ENCODE data around the gene DLGAP4. TPM values are rescaled to one million over a fixed set of nuclear protein-coding genes. Genes with fewer than 3 reads are reported as not detected.

The DLGAP4 gene
- total RNA-seq, 3 donors from 2014 or later, result 22.0 to 26.9 (median 24.0) TPM

DNA sequence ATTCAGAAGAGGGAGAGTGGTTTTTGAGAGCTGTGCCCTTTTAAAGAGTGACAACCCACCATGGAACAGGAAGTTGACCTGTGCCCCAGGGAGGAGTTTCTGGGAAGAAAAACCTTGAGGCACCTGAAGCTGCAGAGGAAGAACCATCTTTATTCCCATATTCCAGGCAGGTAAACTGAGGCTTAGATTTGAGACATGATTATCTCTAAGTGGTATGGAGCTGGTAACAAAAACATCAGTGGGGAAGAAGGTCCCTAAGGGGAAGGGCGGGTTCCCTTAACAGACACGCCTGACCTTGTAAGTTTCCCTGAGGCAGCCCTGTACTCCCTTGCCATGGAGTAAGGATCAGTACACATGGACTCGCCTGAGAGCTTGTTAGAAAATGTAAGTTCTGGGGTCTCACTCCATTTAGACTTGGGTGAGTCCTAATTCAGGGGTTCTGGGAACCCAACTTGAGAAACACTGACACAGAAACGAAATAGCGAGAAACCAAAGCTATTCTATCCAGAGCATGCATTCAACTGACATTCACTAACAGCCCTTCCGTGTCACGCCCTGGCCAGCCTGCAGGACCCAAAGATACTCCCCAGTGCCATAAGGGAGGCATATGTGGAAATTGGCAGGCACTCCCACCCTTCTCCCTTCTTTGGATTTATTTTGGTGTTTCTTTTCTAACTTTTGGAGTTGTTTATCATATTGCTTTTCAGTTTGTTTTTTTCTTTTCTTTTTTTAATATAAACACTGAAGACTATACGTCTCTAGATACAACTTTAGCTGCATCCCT, 90.9 kb downstream of the DLGAP4 start:
- DNase-seq (ENCODE audit: low spot score in 2 of 2), result no peak
- Histone ChIP-seq H3K27ac (no peak overlapping the region), H3K36me3 (no peaks in the 10 kb centered on the region), H3K9me3 (no peaks in the 10 kb centered on the region), H3K27me3 (peaks cover 0 to 9% of the 10 kb centered on the region in 2 donors), H3K4me1 (no peaks in the 10 kb centered on the region), H3K4me3 (no peak overlapping the region)
- intact Hi-C loops (cut with DNase I; ENCODE audit: low total_unique reads), result no loop called here
- TF ChIP-seq POLR2AphosphoS5 (IDR thresholded peaks at IDR 0.05), result no peak
- TF ChIP-seq, protein P1, sequence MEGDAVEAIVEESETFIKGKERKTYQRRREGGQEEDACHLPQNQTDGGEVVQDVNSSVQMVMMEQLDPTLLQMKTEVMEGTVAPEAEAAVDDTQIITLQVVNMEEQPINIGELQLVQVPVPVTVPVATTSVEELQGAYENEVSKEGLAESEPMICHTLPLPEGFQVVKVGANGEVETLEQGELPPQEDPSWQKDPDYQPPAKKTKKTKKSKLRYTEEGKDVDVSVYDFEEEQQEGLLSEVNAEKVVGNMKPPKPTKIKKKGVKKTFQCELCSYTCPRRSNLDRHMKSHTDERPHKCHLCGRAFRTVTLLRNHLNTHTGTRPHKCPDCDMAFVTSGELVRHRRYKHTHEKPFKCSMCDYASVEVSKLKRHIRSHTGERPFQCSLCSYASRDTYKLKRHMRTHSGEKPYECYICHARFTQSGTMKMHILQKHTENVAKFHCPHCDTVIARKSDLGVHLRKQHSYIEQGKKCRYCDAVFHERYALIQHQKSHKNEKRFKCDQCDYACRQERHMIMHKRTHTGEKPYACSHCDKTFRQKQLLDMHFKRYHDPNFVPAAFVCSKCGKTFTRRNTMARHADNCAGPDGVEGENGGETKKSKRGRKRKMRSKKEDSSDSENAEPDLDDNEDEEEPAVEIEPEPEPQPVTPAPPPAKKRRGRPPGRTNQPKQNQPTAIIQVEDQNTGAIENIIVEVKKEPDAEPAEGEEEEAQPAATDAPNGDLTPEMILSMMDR (IDR thresholded peaks at IDR 0.05), result no peak
- TF ChIP-seq POLR2A (IDR thresholded peaks at IDR 0.05), result no peak

GRCh38 chr20:36398515-36398914, 92.4 kb downstream of the DLGAP4 start:
- intact Hi-C loops (cut with DNase I; ENCODE audit: low total_unique reads), result no loop called here
- Histone ChIP-seq H3K4me3 (no peak overlapping the region), H3K27ac (no peak overlapping the region), H3K27me3 (peaks cover 0 to 24% of the 10 kb centered on the region in 2 donors), H3K36me3 (no peaks in the 10 kb centered on the region), H3K9me3 (no peaks in the 10 kb centered on the region), H3K4me1 (no peaks in the 10 kb centered on the region)
- no peak for DNase-seq (ENCODE audit: low spot score in 2 of 2)
- TF ChIP-seq POLR2AphosphoS5 (IDR thresholded peaks at IDR 0.05), result no peak

DNA sequence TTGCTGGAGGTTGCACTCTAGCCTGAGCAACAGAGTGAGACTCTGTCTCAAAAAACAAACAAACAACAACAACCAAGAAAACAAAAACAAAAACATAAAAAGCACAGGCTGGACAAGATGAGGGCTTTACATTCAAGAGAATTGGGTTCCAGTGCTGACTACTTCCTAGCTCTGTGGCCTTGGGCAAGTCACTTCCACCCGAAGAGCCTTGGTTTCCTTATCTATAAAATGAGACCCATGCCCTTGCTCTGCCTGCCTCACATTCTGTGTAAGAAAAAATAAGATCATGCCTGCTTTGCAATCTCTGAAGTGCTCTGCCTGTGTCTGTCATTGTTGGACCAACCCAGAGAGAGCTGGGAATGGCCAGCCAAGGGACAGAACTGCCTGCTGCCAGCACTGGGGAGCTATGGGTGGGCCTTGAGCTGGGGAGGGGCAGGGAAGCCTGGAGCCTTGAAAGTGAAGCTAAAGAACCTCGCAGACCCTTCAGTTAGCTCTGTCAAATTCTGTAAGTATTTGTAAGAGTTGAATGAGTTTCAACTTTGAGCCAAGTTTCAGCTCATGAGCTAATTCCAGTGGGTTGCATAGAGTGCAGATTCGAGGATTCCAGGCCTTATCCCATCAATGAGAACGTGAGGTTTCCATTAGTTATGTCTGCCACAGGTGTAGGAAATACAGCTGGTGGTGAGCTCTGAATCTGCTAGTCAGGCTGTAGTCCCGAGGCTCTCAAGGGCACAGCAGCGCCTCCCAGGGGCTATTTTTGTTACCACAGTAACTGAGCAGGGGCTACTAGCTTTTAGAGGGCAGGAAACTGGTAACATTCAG, 93.2 kb downstream of the DLGAP4 start:
- H3K4me1 ChIP-seq, result no peaks in the 10 kb centered on the region
- intact Hi-C loops (cut with DNase I; ENCODE audit: low total_unique reads), result no loop called here
- TF ChIP-seq POLR2A (IDR thresholded peaks at IDR 0.05) (no peak), POLR2AphosphoS5 (IDR thresholded peaks at IDR 0.05) (no peak)
- TF ChIP-seq, protein P1 (IDR thresholded peaks at IDR 0.05), result no peak
- no peak overlapping the region for H3K27ac ChIP-seq
- peaks cover 0 to 26% of the 10 kb centered on the region in 2 donors for H3K27me3 ChIP-seq
- no peak overlapping the region for H3K4me3 ChIP-seq
- no peak for DNase-seq (ENCODE audit: low spot score in 2 of 2)
- no peaks in the 10 kb centered on the region for H3K36me3 ChIP-seq
- H3K9me3 ChIP-seq, result no peaks in the 10 kb centered on the region

DNA sequence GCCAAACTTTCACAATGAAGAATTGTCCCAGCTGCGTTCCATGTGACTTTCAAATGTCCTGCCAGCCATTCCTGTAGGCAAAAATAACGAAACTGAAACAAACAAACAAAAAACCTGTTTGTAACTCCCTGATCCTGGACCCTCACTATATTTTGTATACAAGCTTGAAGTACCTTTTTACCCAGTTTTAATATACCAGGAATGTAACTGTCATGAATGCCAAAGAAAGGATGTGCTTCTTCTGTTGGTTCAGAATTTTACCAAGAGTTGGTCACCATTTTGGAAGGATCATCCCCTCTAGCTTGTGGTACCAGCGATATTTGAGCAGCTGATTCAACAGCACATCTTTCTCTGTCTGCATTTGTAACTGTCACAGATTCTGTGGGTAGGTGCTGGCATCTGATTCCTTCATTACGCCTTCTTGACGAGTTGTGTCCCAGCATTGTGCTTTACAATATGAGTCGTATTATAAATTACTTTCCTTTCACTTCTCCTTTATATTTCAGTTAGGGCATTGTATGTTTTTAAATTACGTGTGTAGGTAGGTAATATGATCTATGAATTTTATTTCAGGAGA, 93.9 kb downstream of the DLGAP4 start:
- TF ChIP-seq POLR2A (IDR thresholded peaks at IDR 0.05) (no peak), POLR2AphosphoS5 (IDR thresholded peaks at IDR 0.05) (no peak)
- TF ChIP-seq, protein P1 (IDR thresholded peaks at IDR 0.05), result no peak
- Histone ChIP-seq H3K4me3 (no peak overlapping the region), H3K9me3 (no peaks in the 10 kb centered on the region), H3K36me3 (no peaks in the 10 kb centered on the region), H3K27ac (no peak overlapping the region), H3K4me1 (no peaks in the 10 kb centered on the region), H3K27me3 (peaks cover 0 to 26% of the 10 kb centered on the region in 2 donors)
- intact Hi-C loops (cut with DNase I; ENCODE audit: low total_unique reads), result no loop called here
- DNase-seq (ENCODE audit: low spot score in 2 of 2), result no peak

DNA sequence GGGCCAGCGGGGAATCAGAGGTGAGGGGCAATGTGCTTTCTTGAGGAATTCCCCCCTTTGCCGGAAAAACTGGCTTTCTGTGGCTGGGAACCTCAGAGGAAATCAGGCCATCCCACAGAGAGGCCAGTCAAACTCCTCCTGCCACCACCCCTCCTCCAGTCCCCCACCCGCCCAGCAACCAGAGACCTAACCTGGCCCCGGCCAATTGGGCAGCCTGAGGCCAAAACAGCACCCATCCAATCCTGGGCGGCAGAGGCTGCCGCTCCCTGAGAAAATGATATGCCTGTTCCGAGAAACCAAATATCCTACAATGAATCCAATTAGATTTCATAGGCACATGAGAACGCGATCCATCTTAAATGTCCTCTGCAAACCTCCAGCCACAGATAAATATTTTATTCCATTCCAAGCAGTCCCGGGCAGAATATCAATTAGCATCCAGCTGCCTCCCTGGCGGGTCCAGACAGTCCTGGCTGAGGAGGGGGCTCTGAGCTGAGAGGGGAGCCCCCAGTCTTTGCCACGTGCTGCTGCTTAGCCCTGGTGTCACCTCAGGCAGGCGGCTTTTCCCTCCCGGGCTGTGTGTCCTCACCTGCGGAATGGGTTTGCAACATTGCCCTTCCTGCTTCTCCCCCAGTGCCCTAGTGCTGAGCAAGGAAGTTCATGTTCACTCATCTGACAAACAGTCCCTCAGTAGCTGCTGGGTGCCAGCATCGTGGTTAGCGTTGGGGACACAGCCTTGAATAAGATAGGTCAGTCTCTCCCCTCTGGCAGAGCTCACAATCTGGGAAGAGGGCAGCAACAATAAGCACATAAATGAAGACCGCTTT, 95.0 kb downstream of the DLGAP4 start:
- H3K9me3 ChIP-seq, result no peaks in the 10 kb centered on the region
- no peak overlapping the region for H3K27ac ChIP-seq
- H3K36me3 ChIP-seq, result no peaks in the 10 kb centered on the region
- TF ChIP-seq, protein P1 (IDR thresholded peaks at IDR 0.05), result no peak
- no peak for TF ChIP-seq POLR2A (IDR thresholded peaks at IDR 0.05)
- TF ChIP-seq POLR2AphosphoS5 (IDR thresholded peaks at IDR 0.05), result no peak
- no peaks in the 10 kb centered on the region for H3K4me1 ChIP-seq
- H3K27me3 ChIP-seq, result peaks cover 0 to 26% of the 10 kb centered on the region in 2 donors
- H3K4me3 ChIP-seq, result peak overlapping the region in 2 of 3 donors; percentile 11 to 32
- DNase-seq (ENCODE audit: low spot score in 2 of 2), result no peak
- intact Hi-C loops (cut with DNase I; ENCODE audit: low total_unique reads), result no loop called here

All from breast epithelium (tissue), 4 donors.